K562 (cell line): ENCODE measurements around the gene ELOB. TPM values are rescaled to one million over a fixed set of nuclear protein-coding genes. Genes with fewer than 3 reads are reported as not detected.

Experiments used
- ATF6 ChIP-seq: sonication (generic); formaldehyde crosslinking; IDR thresholded peaks from 2 replicates; pipeline ENCODE4 v1.4.0; 2020; ENCODE audit warnings: mild to moderate bottlenecking, missing genetic modification reagents
- BRD4 ChIP-seq: fragments of 200-600 bp; sonication (generic); IDR thresholded peaks from 2 replicates; pipeline ENCODE4 v1.6.1; 2017; ENCODE audit warnings: inconsistent platforms
- CCNT2 ChIP-seq: IDR thresholded peaks from 2 replicates; pipeline ENCODE4 v1.6.1; 2011; ENCODE audit warnings: borderline replicate concordance, low read depth, mild to moderate bottlenecking, moderate library complexity, mixed read lengths, low read length; ENCODE audit not compliant: insufficient read length; ENCODE audit errors: extremely low read depth
- CXXC5 ChIP-seq: fragments of 250-450 bp; sonication (Bioruptor Pico); IDR thresholded peaks from 2 replicates; pipeline ENCODE4 v1.8.0; 2022; ENCODE audit warnings: inconsistent platforms, mild to moderate bottlenecking, moderate library complexity
- E2F4 ChIP-seq: sonication (generic); formaldehyde crosslinking; IDR thresholded peaks from 2 replicates; pipeline ENCODE4 v1.8.0; 2022; ENCODE audit warnings: mild to moderate bottlenecking, low read depth, missing genetic modification reagents
- E2F8 ChIP-seq: fragments of 450-650 bp; IDR thresholded peaks from 2 replicates; pipeline ENCODE4 v1.7.1; 2018; ENCODE audit warnings: mild to moderate bottlenecking, low read depth; ENCODE audit not compliant: partially characterized antibody
- HCFC1 ChIP-seq: IDR thresholded peaks from 2 replicates; pipeline ENCODE4 v1.6.1; 2012; ENCODE audit warnings: low read depth, low read length, improper control_type of control experiment
- HMGN3 ChIP-seq: IDR thresholded peaks from 2 replicates; pipeline ENCODE4 v1.6.1; 2011; ENCODE audit warnings: borderline replicate concordance, low read depth, mild to moderate bottlenecking, mixed read lengths, low read length; ENCODE audit not compliant: insufficient read length; ENCODE audit errors: extremely low read depth
- LCOR ChIP-seq: sonication (generic); formaldehyde crosslinking; IDR thresholded peaks from 2 replicates; pipeline ENCODE4 v1.8.0; 2022; ENCODE audit warnings: mild to moderate bottlenecking, missing genetic modification reagents
- NR2C1 ChIP-seq, 2 experiments: fragments of 450-650 bp; IDR thresholded peaks; 2 replicates each; pipeline ENCODE4 v1.6.1; 2017; ENCODE audit warnings: mild to moderate bottlenecking in 2 of 2, antibody characterized with exemption in 1 of 2, inconsistent platforms in 1 of 2, missing compliant biosample characterization in 1 of 2, missing genetic modification characterization in 1 of 2
- POLR2A ChIP-seq: fragments of 450-650 bp; conservative IDR thresholded peaks from 2 replicates; pipeline ENCODE4 v1.6.1; 2016
- RBBP5 ChIP-seq: fragments of 200-600 bp; sonication (generic); IDR thresholded peaks from 2 replicates; pipeline ENCODE4 v1.6.1; 2012; ENCODE audit warnings: borderline replicate concordance, mild to moderate bottlenecking, low read length, control low read depth, inconsistent platforms; ENCODE audit not compliant: insufficient read depth, poor library complexity, severe bottlenecking
- SIN3B ChIP-seq: fragments of 450-650 bp; IDR thresholded peaks from 2 replicates; pipeline ENCODE4 v1.6.1; 2017; ENCODE audit warnings: low read depth, mild to moderate bottlenecking, moderate library complexity
- STAT5A ChIP-seq: IDR thresholded peaks from 2 replicates; pipeline ENCODE4 v1.6.1; 2012; ENCODE audit warnings: low read length, inconsistent platforms, borderline replicate concordance
- TEAD2 ChIP-seq: fragments of 450-650 bp; IDR thresholded peaks from 2 replicates; pipeline ENCODE4 v1.6.1; 2016; ENCODE audit warnings: missing genetic modification characterization, control low read depth, missing compliant biosample characterization
- THRB ChIP-seq: fragments of 450-650 bp; formaldehyde crosslinking; conservative IDR thresholded peaks from 2 replicates; pipeline ENCODE4 v1.4.0; 2022; ENCODE audit warnings: mild to moderate bottlenecking, missing genetic modification characterization
- ZNF445 ChIP-seq: fragments of 250-450 bp; sonication (Bioruptor Pico); IDR thresholded peaks from 2 replicates; pipeline ENCODE4 v1.4.0; 2020; ENCODE audit warnings: low read depth, mild to moderate bottlenecking, moderate library complexity
- ZNF696 ChIP-seq: fragments of 250-450 bp; sonication (Bioruptor Pico); conservative IDR thresholded peaks from 2 replicates; pipeline ENCODE4 v1.4.0; 2020; ENCODE audit warnings: mild to moderate bottlenecking, moderate library complexity
- ZNF699 ChIP-seq: fragments of 250-450 bp; sonication (Bioruptor Pico); IDR thresholded peaks from 2 replicates; pipeline ENCODE4 v1.8.0; 2021; ENCODE audit warnings: mild to moderate bottlenecking, moderate library complexity; ENCODE audit not compliant: insufficient replicate concordance
- ZNF764 ChIP-seq: fragments of 250-450 bp; sonication (Bioruptor Pico); IDR thresholded peaks from 2 replicates; pipeline ENCODE4 v1.4.0; 2020; ENCODE audit warnings: low read depth, mild to moderate bottlenecking, moderate library complexity
- polyA plus RNA-seq, 8 experiments: library from polyadenylated mRNA; depleted of rRNA in 4 of 8; stranded (reverse) in 5 of 8; unstranded in 3 of 8; fragments of >200 nt; fragmentation: Nextera tagmentation in 2 of 8; fragmentation: Illumina TruSeq in 1 of 8; extraction: Ambion mirVana in 2 of 8; extraction: Trizol in 1 of 8; gene quantifications; 2 replicates each; pipeline versions ENCODE4 v1.2.1 to v1.2.3, GENCODE V29; 2011 to 2014; ENCODE audit warnings: inconsistent platforms in 1 of 8, missing spikeins in 1 of 8
- total RNA-seq, 7 experiments: library from RNA; depleted of rRNA in 6 of 7; stranded (reverse); fragments of >200 nt in 6 of 7; fragmentation: Illumina TruSeq in 2 of 7; extraction: Trizol in 2 of 7; gene quantifications; 2 replicates each; pipeline versions ENCODE4 v1.2.1 to v1.2.3, GENCODE V29; 2011 to 2021; ENCODE audit warnings: low replicate concordance in 1 of 7

Gene ELOB
- total and polyA plus RNA-seq, 9 of the 15 experiments (the other 6 are each of a cell fraction or from before 2014, with no cell fraction given) = 63.2 to 791 (median 237) TPM

GRCh38 chr16:2777231-2777902, at the start of gene ELOB (continued):
- peak; percentile 80 for TF ChIP-seq RBBP5
- no peak for TF ChIP-seq E2F8
- peak; percentile 92; the same call in 1 of the 2 replicates for TF ChIP-seq BRD4
- no peak for TF ChIP-seq ZNF699 (CRISPR knock-in tag)
- no peak for TF ChIP-seq TEAD2 (tag)
- peak; percentile 60; the same call in 1 of the 2 replicates for TF ChIP-seq NR2C1 (IDR thresholded peaks at IDR 0.05)
- TF ChIP-seq NR2C1 (tag; IDR thresholded peaks at IDR 0.05) = peak; percentile 37; the same call in 1 of the 2 replicates
- no peak for TF ChIP-seq ZNF696
- TF ChIP-seq E2F4 = 0 out of 2 replicates have a peak, but pooled peaks have one; percentile 44
- peak; percentile 83 for TF ChIP-seq CXXC5 (CRISPR knock-in tag)
- 0 out of 2 replicates have a peak, but pooled peaks have one; percentile 65 for TF ChIP-seq THRB (CRISPR knock-in tag)
- TF ChIP-seq ZNF764 (CRISPR knock-in tag) = 0 out of 2 replicates have a peak, but pooled peaks have one; percentile 13
- 0 out of 2 replicates have a peak, but pooled peaks have one; percentile 60 for TF ChIP-seq ZNF445 (CRISPR knock-in tag)
- TF ChIP-seq ATF6 (CRISPR knock-in tag) = peak; percentile 82
- no peak for TF ChIP-seq STAT5A
- no peak for TF ChIP-seq HMGN3
- TF ChIP-seq CCNT2 = peak; percentile 43
- peak; percentile 71 for TF ChIP-seq HCFC1
- peak; percentile 72 for TF ChIP-seq SIN3B
- peak; percentile 87 for TF ChIP-seq POLR2A
- TF ChIP-seq LCOR (CRISPR knock-in tag) = peak; percentile 71; the same call in 1 of the 2 replicates
